Caco-2 (cell line): Measurements from ENCODE around the gene FYTTD1. TPM values are rescaled to one million over a fixed set of nuclear protein-coding genes. Genes with fewer than 3 reads are reported as not detected.

ENCODE experiments used
- BruUV-seq: library from RNA; stranded (reverse); fragments of 400-500 nt; replicated peaks from 2 replicates; lab custom pipeline; 2021; lab: Mats Ljungman, UMichigan
- CTCF ChIA-PET: fragments of 300-600 bp; sonication (Branson Sonifier 250); formaldehyde crosslinking; loops from one replicate; lab custom pipeline; 2022; ENCODE audit warnings: antibody characterized with exemption; lab: Charles Lee
- POLR2A ChIA-PET: fragments of 300-600 bp; sonication (Branson Sonifier 250); formaldehyde crosslinking; loops from one replicate; lab custom pipeline; 2022; ENCODE audit warnings: antibody characterized with exemption; lab: Charles Lee
- DNase-seq, 2 experiments: peaks; one replicate each; pipeline versions ENCODE4 v3.0.0 to v3.0.0-alpha.2; 2020 to 2022
- H3K27me3 ChIP-seq: replicated peaks from 2 replicates; pipeline ENCODE4 v1.6.0; 2011; ENCODE audit warnings: low read length; ENCODE audit not compliant: control insufficient read depth, insufficient read depth
- H3K36me3 ChIP-seq: 2 replicates; pipeline ENCODE4 v1.5.1; 2011; ENCODE audit warnings: low read length; ENCODE audit not compliant: control insufficient read depth, insufficient read depth
- H3K4me1 ChIP-seq: fragments of 250-450 bp; sonication (Bioruptor Pico); 2 replicates; pipeline ENCODE4 v1.5.1; 2020; ENCODE audit warnings: mild to moderate bottlenecking
- H3K4me3 ChIP-seq: 2 replicates; pipeline ENCODE4 v1.5.1; 2011; ENCODE audit warnings: low read depth, mild to moderate bottlenecking, control low read depth, low read length
- H3K9me3 ChIP-seq: fragments of 250-450 bp; sonication (Bioruptor Pico); 2 replicates; pipeline ENCODE4 v1.5.1; 2020; ENCODE audit warnings: mild to moderate bottlenecking, moderate library complexity
- H3K27ac Mint-ChIP-seq: one replicate; pipeline ENCODE4 v1.8.0; 2022; ENCODE audit warnings: mixed read lengths; ENCODE audit not compliant: unreplicated experiment
- H3K27me3 Mint-ChIP-seq: one replicate; pipeline ENCODE4 v1.8.0; 2022; ENCODE audit warnings: mixed read lengths; ENCODE audit not compliant: insufficient read depth, unreplicated experiment
- H3K36me3 Mint-ChIP-seq: one replicate; pipeline ENCODE4 v1.8.0; 2022; ENCODE audit warnings: mild to moderate bottlenecking, mixed read lengths; ENCODE audit not compliant: insufficient read depth, unreplicated experiment
- H3K4me1 Mint-ChIP-seq: one replicate; pipeline ENCODE4 v1.8.0; 2022; ENCODE audit warnings: low read depth, mixed read lengths; ENCODE audit not compliant: unreplicated experiment
- H3K4me3 Mint-ChIP-seq: one replicate; pipeline ENCODE4 v1.8.0; 2022; ENCODE audit warnings: mild to moderate bottlenecking, moderate library complexity, mixed read lengths; ENCODE audit not compliant: unreplicated experiment
- H3K9me3 Mint-ChIP-seq: one replicate; pipeline ENCODE4 v1.8.0; 2022; ENCODE audit warnings: mixed read lengths; ENCODE audit not compliant: unreplicated experiment
- intact Hi-C: fragments of 100-400 bp; cut with micrococcal nuclease; formaldehyde crosslinking; loops from one replicate; pipeline ENCODE4 v1.10.0; 2022; ENCODE audit not compliant: unreplicated experiment
- total RNA-seq: library from RNA; stranded (reverse); gene quantifications from 2 replicates; pipeline ENCODE4 v1.2.3, GENCODE V29; 2022
- TF ChIP-seq, protein P1 (sequence below), 2 experiments: fragments of 200-600 bp in 1 of 2; IDR thresholded peaks; 1 replicate in 1 of 2; 2 replicates in 1 of 2; pipeline versions ENCODE4 v1.5.1 to v1.8.0; 2011 to 2022; ENCODE audit warnings: antibody characterized with exemption in 1 of 2, control low read depth in 1 of 2, inconsistent platforms in 1 of 2, low read depth in 1 of 2, low read length in 1 of 2, mild to moderate bottlenecking in 1 of 2, moderate library complexity in 1 of 2; ENCODE audit not compliant: insufficient read depth in 1 of 2, severe bottlenecking in 1 of 2, unreplicated experiment in 1 of 2

Gene FYTTD1
- total RNA-seq, 1 experiment from 2014 or later: 41.6 TPM

DNA sequence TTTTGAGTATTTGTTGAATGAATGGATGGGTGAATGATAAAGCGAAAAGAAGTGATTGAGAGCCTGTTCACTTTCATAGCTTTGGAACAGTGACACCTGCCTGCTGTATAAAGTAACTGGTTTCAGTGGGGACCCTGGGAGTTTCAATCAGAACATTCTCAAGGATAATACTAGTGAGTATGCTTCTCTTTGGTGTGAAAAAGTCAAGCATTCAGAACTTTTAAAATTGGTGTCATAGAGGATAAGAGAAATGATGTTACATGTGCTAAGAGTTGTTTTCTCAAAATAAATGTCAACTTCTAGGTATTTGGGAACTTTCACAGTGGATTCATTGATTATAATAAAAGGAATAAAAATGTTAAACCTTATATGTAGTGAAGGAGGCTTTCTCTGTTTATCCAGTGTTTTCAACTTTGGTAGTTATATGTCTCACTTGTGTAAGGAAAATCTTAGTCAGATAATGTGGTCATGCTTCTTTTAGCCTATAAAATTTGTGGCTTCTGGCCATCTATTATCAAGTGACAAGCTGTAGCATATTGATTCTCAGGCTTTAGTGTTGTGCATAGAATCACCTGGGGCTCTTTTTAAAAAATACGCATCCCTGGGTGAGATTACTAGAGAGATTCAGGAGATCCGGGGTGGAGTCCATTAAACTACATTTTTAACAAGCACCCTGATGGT lies 53.2 kb downstream of the FYTTD1 start:
- Histone ChIP-seq H3K4me3 (no peak overlapping the region), H3K4me1 (no peaks in the 10 kb centered on the region), H3K27me3 (no peaks in the 10 kb centered on the region), H3K36me3 (no peaks in the 10 kb centered on the region), H3K9me3 (no peaks in the 10 kb centered on the region)
- Mint-ChIP-seq H3K36me3 (peaks cover 8% of the 10 kb centered on the region), H3K27ac (no peak overlapping the region), H3K4me1 (peaks cover 6% of the 10 kb centered on the region), H3K27me3 (no peaks in the 10 kb centered on the region), H3K9me3 (no peaks in the 10 kb centered on the region), H3K4me3 (no peak overlapping the region)
- ChIA-PET POLR2A (no interaction called here), CTCF (no interaction called here)
- TF ChIP-seq, protein P1, sequence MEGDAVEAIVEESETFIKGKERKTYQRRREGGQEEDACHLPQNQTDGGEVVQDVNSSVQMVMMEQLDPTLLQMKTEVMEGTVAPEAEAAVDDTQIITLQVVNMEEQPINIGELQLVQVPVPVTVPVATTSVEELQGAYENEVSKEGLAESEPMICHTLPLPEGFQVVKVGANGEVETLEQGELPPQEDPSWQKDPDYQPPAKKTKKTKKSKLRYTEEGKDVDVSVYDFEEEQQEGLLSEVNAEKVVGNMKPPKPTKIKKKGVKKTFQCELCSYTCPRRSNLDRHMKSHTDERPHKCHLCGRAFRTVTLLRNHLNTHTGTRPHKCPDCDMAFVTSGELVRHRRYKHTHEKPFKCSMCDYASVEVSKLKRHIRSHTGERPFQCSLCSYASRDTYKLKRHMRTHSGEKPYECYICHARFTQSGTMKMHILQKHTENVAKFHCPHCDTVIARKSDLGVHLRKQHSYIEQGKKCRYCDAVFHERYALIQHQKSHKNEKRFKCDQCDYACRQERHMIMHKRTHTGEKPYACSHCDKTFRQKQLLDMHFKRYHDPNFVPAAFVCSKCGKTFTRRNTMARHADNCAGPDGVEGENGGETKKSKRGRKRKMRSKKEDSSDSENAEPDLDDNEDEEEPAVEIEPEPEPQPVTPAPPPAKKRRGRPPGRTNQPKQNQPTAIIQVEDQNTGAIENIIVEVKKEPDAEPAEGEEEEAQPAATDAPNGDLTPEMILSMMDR (IDR thresholded peaks at IDR 0.05; ENCODE audit: insufficient read depth in 1 of 2, low read depth in 1 of 2, low read length in 1 of 2, severe bottlenecking in 1 of 2, unreplicated experiment in 1 of 2): peak; percentile 1 to 33
- no TSS peak for BruUV-seq
- peak in 1 of 2 experiments; percentile 3 for DNase-seq
- intact Hi-C loops: no loop called here

DNA sequence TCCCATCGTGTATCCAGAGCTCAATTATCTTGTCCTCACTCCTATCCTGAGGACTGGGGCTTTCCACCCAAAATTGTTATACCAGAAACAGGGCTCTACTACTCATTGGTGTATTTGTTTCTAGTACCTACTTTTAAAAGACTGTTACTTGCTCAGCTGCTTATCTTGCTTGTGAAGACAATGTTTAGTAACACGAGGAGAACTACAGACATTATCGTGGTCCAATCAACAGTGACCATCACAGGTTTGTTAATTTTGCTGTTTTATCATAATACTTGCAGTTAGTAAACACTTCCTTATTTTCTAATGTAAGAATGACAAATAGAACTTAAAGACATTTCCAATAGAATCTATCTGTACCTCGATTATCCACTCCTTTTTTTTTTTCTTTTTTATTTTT lies 54.8 kb downstream of the FYTTD1 start:
- intact Hi-C loops: no loop called here
- ChIA-PET POLR2A (no interaction called here), CTCF (interaction anchor here (0.6 kb wide), 1 partner anchor 40 kb away, joined by 3 read pairs; no protein-coding TSS in a partner anchor)
- H3K4me3 ChIP-seq: no peak overlapping the region
- DNase-seq: no peak
- no peaks in the 10 kb centered on the region for H3K27me3 Mint-ChIP-seq
- TF ChIP-seq, protein P1 (IDR thresholded peaks at IDR 0.05; ENCODE audit: insufficient read depth in 1 of 2, low read depth in 1 of 2, low read length in 1 of 2, severe bottlenecking in 1 of 2, unreplicated experiment in 1 of 2): no peak
- H3K4me1 Mint-ChIP-seq: peaks cover 6% of the 10 kb centered on the region
- H3K36me3 ChIP-seq: no peaks in the 10 kb centered on the region
- no peak overlapping the region for H3K27ac Mint-ChIP-seq
- H3K9me3 ChIP-seq: no peaks in the 10 kb centered on the region
- peaks cover 8% of the 10 kb centered on the region for H3K36me3 Mint-ChIP-seq
- BruUV-seq: no TSS peak
- no peak overlapping the region for H3K4me3 Mint-ChIP-seq
- H3K27me3 ChIP-seq: no peaks in the 10 kb centered on the region
- no peaks in the 10 kb centered on the region for H3K4me1 ChIP-seq
- H3K9me3 Mint-ChIP-seq: no peaks in the 10 kb centered on the region

GRCh38 chr3:197807969-197808587 lies 58.4 kb downstream of the FYTTD1 start:
- no TSS peak for BruUV-seq
- ChIA-PET POLR2A (no interaction called here), CTCF (no interaction called here)
- H3K4me3 Mint-ChIP-seq: no peak overlapping the region
- H3K27me3 ChIP-seq: no peaks in the 10 kb centered on the region
- intact Hi-C loops: no loop called here
- no peak overlapping the region for H3K4me3 ChIP-seq
- H3K27ac Mint-ChIP-seq: peak overlapping the region; percentile 17
- peaks cover 6% of the 10 kb centered on the region for H3K4me1 Mint-ChIP-seq
- no peaks in the 10 kb centered on the region for H3K4me1 ChIP-seq
- TF ChIP-seq, protein P1 (IDR thresholded peaks at IDR 0.05; ENCODE audit: insufficient read depth in 1 of 2, low read depth in 1 of 2, low read length in 1 of 2, severe bottlenecking in 1 of 2, unreplicated experiment in 1 of 2): no peak
- H3K36me3 ChIP-seq: no peaks in the 10 kb centered on the region
- no peaks in the 10 kb centered on the region for H3K9me3 ChIP-seq
- H3K9me3 Mint-ChIP-seq: no peaks in the 10 kb centered on the region
- H3K36me3 Mint-ChIP-seq: peaks cover 8% of the 10 kb centered on the region
- DNase-seq: no peak
- H3K27me3 Mint-ChIP-seq: no peaks in the 10 kb centered on the region
